Measurements from ENCODE around the gene SUSD4.

The SUSD4 gene

DNA sequence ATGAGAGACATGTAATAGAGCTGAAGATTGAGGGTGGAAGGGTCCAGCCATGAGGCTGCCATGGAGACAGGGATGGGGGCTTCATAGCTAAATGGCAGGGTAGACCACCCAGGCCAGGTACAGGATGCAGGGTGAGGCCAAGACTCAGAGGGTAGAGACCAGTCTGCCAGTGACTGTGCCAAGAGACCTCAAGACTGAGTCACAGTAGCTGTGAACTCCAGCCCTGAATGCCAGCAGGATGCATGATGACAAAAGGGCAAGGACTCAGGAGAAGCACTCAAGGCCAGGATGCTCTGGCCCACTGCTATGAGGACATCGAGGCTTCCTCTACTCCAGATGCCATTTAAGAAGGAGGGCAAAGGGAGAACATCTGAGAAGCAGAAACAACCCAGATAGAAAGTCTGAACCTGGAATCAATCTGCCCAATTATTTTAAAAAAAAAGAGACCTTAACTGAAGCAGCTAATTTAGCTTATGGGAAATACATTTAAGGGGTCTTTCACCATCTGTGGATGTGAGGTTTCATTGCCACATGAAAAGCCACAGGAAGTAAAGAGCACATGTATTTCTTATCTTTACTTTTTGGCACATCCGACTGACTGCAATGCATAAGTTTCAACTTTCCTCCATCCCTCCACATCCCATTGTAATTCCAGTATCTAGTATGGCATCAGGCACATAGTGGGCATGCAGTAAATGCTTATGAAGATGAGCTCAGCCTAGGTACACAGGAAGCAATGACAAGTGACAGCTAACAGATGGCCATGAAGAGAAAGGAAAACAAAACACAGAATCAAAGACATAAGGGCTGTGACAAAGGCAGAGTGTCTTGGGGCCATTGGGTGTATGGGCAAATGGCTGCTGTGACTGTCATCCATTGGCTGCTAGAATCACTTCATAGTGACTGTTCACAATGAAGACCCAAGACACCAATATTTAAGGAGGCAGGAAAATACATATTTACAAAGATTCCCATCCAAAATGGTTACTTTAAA, 40.2 kb downstream of the SUSD4 start:
- peaks cover 7% of the 10 kb centered on the region for H3K27me3 ChIP-seq (ENCODE audit: control insufficient read depth, insufficient read depth, low read length)
- no peaks in the 10 kb centered on the region for H3K36me3 ChIP-seq (ENCODE audit: insufficient read depth, low read length)
- H3K4me2 ChIP-seq (ENCODE audit: low read length), result no peak overlapping the region
- no peaks in the 10 kb centered on the region for H3K9me3 ChIP-seq (replicated peaks; ENCODE audit: low read length)
- no peaks in the 10 kb centered on the region for H3K4me1 ChIP-seq (ENCODE audit: control insufficient read depth, insufficient read depth, low read length)
- H3K9ac ChIP-seq (ENCODE audit: low read depth, low read length), result no peak overlapping the region
- H3K4me3 ChIP-seq (ENCODE audit: low read length), result no peak overlapping the region

DNA sequence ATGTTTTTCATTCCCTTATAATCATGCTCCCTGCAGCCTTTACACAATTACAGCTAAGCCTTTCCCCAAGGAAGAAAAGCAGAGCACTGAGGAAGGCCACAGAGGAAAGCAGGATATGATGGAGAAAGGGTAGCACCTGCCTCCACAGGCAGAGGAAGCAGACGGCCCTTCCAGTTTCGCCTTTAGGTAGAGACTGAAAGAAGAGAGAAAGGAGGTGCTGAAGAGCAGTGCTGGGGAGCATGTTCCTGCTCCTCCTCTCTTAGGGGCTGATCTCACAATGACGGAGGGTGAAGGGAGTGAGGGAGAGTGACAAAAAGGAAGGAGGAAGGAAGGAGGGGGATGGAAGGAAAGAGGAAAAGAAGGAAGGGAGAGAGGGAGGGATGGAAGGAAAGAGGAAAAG, 41.1 kb downstream of the SUSD4 start:
- Histone ChIP-seq H3K36me3 (ENCODE audit: insufficient read depth, low read length) (no peaks in the 10 kb centered on the region), H3K4me1 (ENCODE audit: control insufficient read depth, insufficient read depth, low read length) (no peaks in the 10 kb centered on the region), H3K27me3 (ENCODE audit: control insufficient read depth, insufficient read depth, low read length) (peaks cover 7% of the 10 kb centered on the region), H3K4me3 (ENCODE audit: low read length) (no peak overlapping the region), H3K4me2 (ENCODE audit: low read length) (no peak overlapping the region), H3K9ac (ENCODE audit: low read depth, low read length) (no peak overlapping the region), H3K9me3 (replicated peaks; ENCODE audit: low read length) (no peaks in the 10 kb centered on the region)

DNA sequence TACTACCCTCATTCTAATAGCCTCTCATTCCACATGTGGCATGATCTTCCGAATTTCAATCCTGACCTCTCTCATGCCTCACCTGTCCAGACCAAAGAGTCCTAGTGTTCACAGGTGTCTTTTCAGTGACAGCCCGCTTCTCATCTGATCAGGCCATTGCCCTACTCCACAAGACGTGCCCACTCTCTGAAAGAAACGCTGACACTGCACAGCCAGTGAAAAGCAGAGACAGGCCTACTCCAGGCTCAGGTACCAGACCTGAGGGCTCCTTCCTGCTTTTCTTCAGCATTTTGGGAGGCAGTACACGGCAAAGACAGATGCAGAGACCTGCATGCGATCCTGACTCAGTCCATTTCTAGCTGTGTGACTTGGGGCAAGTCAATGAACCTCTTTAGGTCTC, 43.0 kb downstream of the SUSD4 start:
- no peak overlapping the region for H3K4me2 ChIP-seq (ENCODE audit: low read length)
- peaks cover 7% of the 10 kb centered on the region for H3K27me3 ChIP-seq (ENCODE audit: control insufficient read depth, insufficient read depth, low read length)
- H3K9ac ChIP-seq (ENCODE audit: low read depth, low read length), result no peak overlapping the region
- no peaks in the 10 kb centered on the region for H3K4me1 ChIP-seq (ENCODE audit: control insufficient read depth, insufficient read depth, low read length)
- no peaks in the 10 kb centered on the region for H3K9me3 ChIP-seq (replicated peaks; ENCODE audit: low read length)
- H3K4me3 ChIP-seq (ENCODE audit: low read length), result no peak overlapping the region
- no peaks in the 10 kb centered on the region for H3K36me3 ChIP-seq (ENCODE audit: insufficient read depth, low read length)

GRCh38 chr1:223319905-223320580, 43.9 kb downstream of the SUSD4 start:
- Histone ChIP-seq H3K9me3 (replicated peaks; ENCODE audit: low read length) (no peaks in the 10 kb centered on the region), H3K4me3 (ENCODE audit: low read length) (no peak overlapping the region), H3K9ac (ENCODE audit: low read depth, low read length) (no peak overlapping the region), H3K4me1 (ENCODE audit: control insufficient read depth, insufficient read depth, low read length) (no peaks in the 10 kb centered on the region), H3K36me3 (ENCODE audit: insufficient read depth, low read length) (no peaks in the 10 kb centered on the region), H3K27me3 (ENCODE audit: control insufficient read depth, insufficient read depth, low read length) (peaks cover 7% of the 10 kb centered on the region), H3K4me2 (ENCODE audit: low read length) (no peak overlapping the region)

DNA sequence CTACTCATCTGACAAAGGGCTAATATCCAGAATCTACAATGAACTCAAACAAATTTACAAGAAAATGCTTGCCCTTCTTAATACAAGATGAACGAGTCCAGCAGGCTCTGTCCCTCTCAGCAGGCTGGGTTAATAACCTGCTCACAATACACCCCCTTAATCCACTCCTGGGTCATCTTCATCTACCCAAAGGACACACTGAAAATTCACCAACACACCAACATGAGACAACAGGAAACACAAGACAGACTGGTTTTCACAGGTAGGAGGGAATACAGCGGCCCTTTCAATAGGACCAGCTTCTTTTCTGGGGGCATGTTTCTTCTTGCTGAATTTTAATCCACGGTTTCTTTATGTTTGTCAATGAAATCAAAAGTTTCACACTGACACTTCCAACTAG, 44.6 kb downstream of the SUSD4 start:
- Histone ChIP-seq H3K27me3 (ENCODE audit: control insufficient read depth, insufficient read depth, low read length) (peaks cover 7% of the 10 kb centered on the region), H3K9me3 (replicated peaks; ENCODE audit: low read length) (no peaks in the 10 kb centered on the region), H3K4me3 (ENCODE audit: low read length) (no peak overlapping the region), H3K4me1 (ENCODE audit: control insufficient read depth, insufficient read depth, low read length) (no peaks in the 10 kb centered on the region), H3K9ac (ENCODE audit: low read depth, low read length) (no peak overlapping the region), H3K36me3 (ENCODE audit: insufficient read depth, low read length) (no peaks in the 10 kb centered on the region), H3K4me2 (ENCODE audit: low read length) (no peak overlapping the region)

DNA sequence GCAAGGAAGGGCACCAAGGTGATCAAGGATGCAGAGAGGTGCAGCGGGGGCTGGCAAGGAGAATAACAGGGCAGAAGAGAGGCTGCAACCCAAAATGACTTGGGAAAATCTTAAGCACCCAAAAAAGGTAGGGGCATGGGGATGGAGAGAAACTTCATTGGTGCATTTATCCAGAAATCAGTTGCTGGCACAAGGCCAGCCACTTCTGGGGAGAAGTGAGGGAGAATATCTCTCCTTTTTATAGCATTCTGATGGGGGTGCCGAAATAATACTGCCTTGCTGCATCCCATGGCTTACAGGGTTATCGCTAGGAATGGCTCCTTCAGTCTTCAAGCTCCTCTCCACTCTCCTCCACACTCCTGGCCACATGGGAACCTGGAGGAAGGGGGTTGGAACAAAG, 47.9 kb downstream of the SUSD4 start:
- Histone ChIP-seq H3K27me3 (ENCODE audit: control insufficient read depth, insufficient read depth, low read length) (peaks cover 7% of the 10 kb centered on the region), H3K4me3 (ENCODE audit: low read length) (no peak overlapping the region), H3K9me3 (replicated peaks; ENCODE audit: low read length) (no peaks in the 10 kb centered on the region), H3K4me1 (ENCODE audit: control insufficient read depth, insufficient read depth, low read length) (no peaks in the 10 kb centered on the region), H3K36me3 (ENCODE audit: insufficient read depth, low read length) (no peaks in the 10 kb centered on the region), H3K9ac (ENCODE audit: low read depth, low read length) (no peak overlapping the region), H3K4me2 (ENCODE audit: low read length) (no peak overlapping the region)

GRCh38 chr1:223315665-223316064, 48.3 kb downstream of the SUSD4 start:
- Histone ChIP-seq H3K9me3 (replicated peaks; ENCODE audit: low read length) (no peaks in the 10 kb centered on the region), H3K27me3 (ENCODE audit: control insufficient read depth, insufficient read depth, low read length) (peaks cover 7% of the 10 kb centered on the region), H3K36me3 (ENCODE audit: insufficient read depth, low read length) (no peaks in the 10 kb centered on the region), H3K4me1 (ENCODE audit: control insufficient read depth, insufficient read depth, low read length) (no peaks in the 10 kb centered on the region), H3K9ac (ENCODE audit: low read depth, low read length) (no peak overlapping the region), H3K4me2 (ENCODE audit: low read length) (no peak overlapping the region), H3K4me3 (ENCODE audit: low read length) (no peak overlapping the region)

DNA sequence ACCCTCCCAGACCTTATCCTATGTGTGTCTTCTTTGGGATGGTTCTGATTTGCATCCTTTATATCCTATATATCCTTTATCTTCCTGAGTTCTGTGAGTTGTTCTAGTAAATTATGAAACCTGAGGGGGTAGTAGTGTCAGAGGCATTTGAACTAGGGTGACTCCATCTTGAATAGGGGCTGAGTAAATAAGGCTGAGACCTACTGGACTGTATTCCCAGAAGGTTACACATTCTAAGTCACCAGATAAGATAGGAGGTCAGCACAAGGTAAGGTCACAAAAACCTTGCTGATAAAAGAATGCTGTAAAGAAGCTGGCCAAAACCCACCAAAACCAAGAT, 50.6 kb downstream of the SUSD4 start:
- Histone ChIP-seq H3K9me3 (replicated peaks; ENCODE audit: low read length) (no peaks in the 10 kb centered on the region), H3K36me3 (ENCODE audit: insufficient read depth, low read length) (no peaks in the 10 kb centered on the region), H3K4me2 (ENCODE audit: low read length) (no peak overlapping the region), H3K9ac (ENCODE audit: low read depth, low read length) (no peak overlapping the region), H3K4me3 (ENCODE audit: low read length) (no peak overlapping the region), H3K27me3 (ENCODE audit: control insufficient read depth, insufficient read depth, low read length) (peaks cover 10% of the 10 kb centered on the region), H3K4me1 (ENCODE audit: control insufficient read depth, insufficient read depth, low read length) (no peaks in the 10 kb centered on the region)

DNA sequence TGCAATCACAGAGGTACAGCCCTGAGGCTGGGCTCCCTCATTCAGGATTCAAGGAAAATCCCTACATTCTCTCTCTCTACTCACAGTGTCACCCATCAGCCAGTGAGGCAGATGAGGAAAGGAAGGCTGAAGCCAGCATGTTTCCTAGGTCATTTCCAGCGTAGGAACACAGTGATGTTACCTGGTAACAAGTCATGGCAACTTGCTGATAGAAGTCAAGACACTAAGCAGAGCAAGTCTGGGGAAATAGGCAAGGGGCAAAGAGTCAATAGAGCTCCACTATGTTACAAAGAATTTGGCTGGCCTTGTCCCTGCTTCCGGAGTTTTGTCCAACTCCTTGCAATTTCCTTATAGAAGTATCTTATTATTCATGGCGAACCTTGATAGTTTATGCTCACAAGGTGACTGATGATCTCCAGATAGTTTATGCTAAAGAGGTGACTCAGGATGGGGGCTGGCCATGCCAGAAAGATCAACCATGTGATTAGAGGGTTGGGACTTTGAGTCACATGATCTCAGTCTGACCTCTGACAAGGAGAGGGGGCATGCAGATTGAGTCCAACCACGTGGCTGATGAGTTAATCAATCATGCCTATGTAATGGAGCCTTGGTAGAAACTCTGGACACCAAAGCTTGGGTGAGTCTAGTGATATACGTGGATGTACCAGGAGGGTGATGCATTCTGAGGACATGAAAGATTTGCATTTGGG, 51.1 kb downstream of the SUSD4 start:
- Histone ChIP-seq H3K4me3 (ENCODE audit: low read length) (no peak overlapping the region), H3K9me3 (replicated peaks; ENCODE audit: low read length) (no peaks in the 10 kb centered on the region), H3K9ac (ENCODE audit: low read depth, low read length) (no peak overlapping the region), H3K4me2 (ENCODE audit: low read length) (no peak overlapping the region), H3K27me3 (ENCODE audit: control insufficient read depth, insufficient read depth, low read length) (peaks cover 10% of the 10 kb centered on the region), H3K36me3 (ENCODE audit: insufficient read depth, low read length) (no peaks in the 10 kb centered on the region), H3K4me1 (ENCODE audit: control insufficient read depth, insufficient read depth, low read length) (no peaks in the 10 kb centered on the region)

DNA sequence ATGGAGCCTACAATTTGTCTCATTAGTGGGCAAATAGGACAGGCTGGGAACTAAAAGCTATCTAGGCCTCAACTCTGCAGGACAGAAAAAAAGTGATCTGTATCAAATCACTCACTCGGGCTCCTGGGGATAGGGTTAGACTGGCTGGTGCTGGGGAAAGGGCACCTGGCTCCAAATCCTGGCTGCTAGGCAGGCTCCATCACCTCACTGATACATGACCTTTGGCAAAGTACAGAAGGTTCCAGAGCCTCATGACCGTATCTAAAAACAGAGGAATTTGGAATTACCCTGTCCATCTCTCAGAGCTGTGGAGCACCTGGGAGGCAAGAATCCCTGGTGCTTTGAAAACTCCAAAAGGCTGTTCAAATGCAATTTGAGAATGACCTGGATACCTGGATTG, 51.7 kb downstream of the SUSD4 start:
- H3K27me3 ChIP-seq (ENCODE audit: control insufficient read depth, insufficient read depth, low read length), result peaks cover 11% of the 10 kb centered on the region

DNA sequence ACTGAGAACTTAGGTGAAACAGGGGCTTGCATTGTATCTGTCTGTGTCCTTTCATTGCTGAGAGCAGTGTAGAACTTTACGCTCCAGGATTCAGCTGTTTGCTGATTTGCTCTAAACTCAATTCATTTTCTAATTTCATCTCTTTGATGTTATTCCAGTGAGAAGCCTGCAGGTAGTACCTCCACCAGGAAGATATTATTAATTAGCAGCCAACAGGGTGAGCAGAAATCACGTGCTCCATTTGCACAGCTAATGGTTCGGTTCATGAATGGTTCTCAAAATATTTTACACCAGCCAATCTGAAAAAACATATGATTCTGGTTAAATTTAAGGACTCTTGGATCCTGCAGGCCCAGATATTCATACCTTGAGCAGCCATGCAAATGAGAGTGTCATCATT, 52.1 kb downstream of the SUSD4 start:
- Histone ChIP-seq H3K4me3 (ENCODE audit: low read length) (no peak overlapping the region), H3K9ac (ENCODE audit: low read depth, low read length) (no peak overlapping the region), H3K4me1 (ENCODE audit: control insufficient read depth, insufficient read depth, low read length) (no peaks in the 10 kb centered on the region), H3K4me2 (ENCODE audit: low read length) (no peak overlapping the region), H3K9me3 (replicated peaks; ENCODE audit: low read length) (no peaks in the 10 kb centered on the region), H3K36me3 (ENCODE audit: insufficient read depth, low read length) (no peaks in the 10 kb centered on the region), H3K27me3 (ENCODE audit: control insufficient read depth, insufficient read depth, low read length) (peaks cover 12% of the 10 kb centered on the region)

More for the DNA sequence above, 51.7 kb downstream of the SUSD4 start:
- Histone ChIP-seq H3K36me3 (ENCODE audit: insufficient read depth, low read length) (no peaks in the 10 kb centered on the region), H3K4me1 (ENCODE audit: control insufficient read depth, insufficient read depth, low read length) (no peaks in the 10 kb centered on the region), H3K4me2 (ENCODE audit: low read length) (no peak overlapping the region), H3K9ac (ENCODE audit: low read depth, low read length) (no peak overlapping the region), H3K9me3 (replicated peaks; ENCODE audit: low read length) (no peaks in the 10 kb centered on the region), H3K4me3 (ENCODE audit: low read length) (no peak overlapping the region)
